ENCODE results near the gene NIT1. TPM values are rescaled to one million over a fixed set of nuclear protein-coding genes. Genes with fewer than 3 reads are reported as not detected.

Gene NIT1
- total and polyA plus RNA-seq, 10 of the 15 experiments (the other 5 are each of a cell fraction or from before 2014, with no cell fraction given) = 19.2 to 54.4 (median 28.3) TPM

DNA sequence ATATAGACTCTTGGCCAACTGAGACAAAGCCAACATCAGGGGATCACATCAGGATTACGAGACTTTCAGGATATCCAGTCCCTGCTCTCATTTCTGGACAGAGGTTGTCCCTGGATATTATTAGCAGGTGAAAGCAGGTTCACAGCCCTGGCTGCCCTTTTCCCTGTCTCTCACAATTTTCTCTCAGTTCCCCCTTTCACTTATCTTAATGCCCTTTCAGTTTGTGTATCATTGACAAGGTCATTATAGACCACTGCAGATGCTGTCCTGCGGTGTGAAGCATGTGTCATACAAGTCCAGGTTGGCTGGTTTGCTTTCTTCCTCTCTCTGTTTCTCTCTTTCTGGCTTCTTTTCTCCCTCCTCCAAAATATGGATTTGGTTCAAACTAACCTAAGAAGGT lies 21.9 kb upstream of the NIT1 start (continued):
- TF ChIP-seq, protein P1, sequence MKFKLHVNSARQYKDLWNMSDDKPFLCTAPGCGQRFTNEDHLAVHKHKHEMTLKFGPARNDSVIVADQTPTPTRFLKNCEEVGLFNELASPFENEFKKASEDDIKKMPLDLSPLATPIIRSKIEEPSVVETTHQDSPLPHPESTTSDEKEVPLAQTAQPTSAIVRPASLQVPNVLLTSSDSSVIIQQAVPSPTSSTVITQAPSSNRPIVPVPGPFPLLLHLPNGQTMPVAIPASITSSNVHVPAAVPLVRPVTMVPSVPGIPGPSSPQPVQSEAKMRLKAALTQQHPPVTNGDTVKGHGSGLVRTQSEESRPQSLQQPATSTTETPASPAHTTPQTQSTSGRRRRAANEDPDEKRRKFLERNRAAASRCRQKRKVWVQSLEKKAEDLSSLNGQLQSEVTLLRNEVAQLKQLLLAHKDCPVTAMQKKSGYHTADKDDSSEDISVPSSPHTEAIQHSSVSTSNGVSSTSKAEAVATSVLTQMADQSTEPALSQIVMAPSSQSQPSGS (IDR thresholded peaks at IDR 0.05; ENCODE audit: low read length) = no peak
- TF ChIP-seq RAD21 (IDR thresholded peaks at IDR 0.05; ENCODE audit: insufficient read depth, low read depth, low read length) (0 out of 2 replicates have a peak, but pooled peaks have one; percentile 4), GABPA (IDR thresholded peaks at IDR 0.05; ENCODE audit: low read depth) (no peak), POLR2AphosphoS2 (IDR thresholded peaks at IDR 0.05; ENCODE audit: low read depth, low read length) (no peak), RBBP5 (conservative IDR thresholded peaks at IDR 0.05) (no peak), MXI1 (IDR thresholded peaks at IDR 0.05; ENCODE audit: low read depth, low read length) (no peak), STAT3 (IDR thresholded peaks at IDR 0.05; ENCODE audit: low read depth, low read length) (no peak), FOS (IDR thresholded peaks at IDR 0.05; ENCODE audit: borderline replicate concordance, extremely low read depth, insufficient read length) (no peak), MYB (IDR thresholded peaks at IDR 0.05; ENCODE audit: borderline replicate concordance, low read depth, low read length) (no peak), EZH2 (IDR thresholded peaks at IDR 0.05; ENCODE audit: borderline replicate concordance, control insufficient read depth, low read depth, low read length) (no peak), IKZF1 (conservative IDR thresholded peaks at IDR 0.05) (peak; percentile 92), POLR2AphosphoS5 (IDR thresholded peaks at IDR 0.05; ENCODE audit: low read length) (no peak), HDAC2 (IDR thresholded peaks at IDR 0.05) (no peak), BACH1 (IDR thresholded peaks at IDR 0.05; ENCODE audit: borderline replicate concordance) (no peak; the same call in 1 of the 2 replicates), ZNF622 (IDR thresholded peaks at IDR 0.05) (no peak), HDGF (IDR thresholded peaks at IDR 0.05) (no peak), JUND (IDR thresholded peaks at IDR 0.05; ENCODE audit: low read depth, low read length) (0 out of 2 replicates have a peak, but pooled peaks have one; percentile 7)
- TF ChIP-seq, protein P2, sequence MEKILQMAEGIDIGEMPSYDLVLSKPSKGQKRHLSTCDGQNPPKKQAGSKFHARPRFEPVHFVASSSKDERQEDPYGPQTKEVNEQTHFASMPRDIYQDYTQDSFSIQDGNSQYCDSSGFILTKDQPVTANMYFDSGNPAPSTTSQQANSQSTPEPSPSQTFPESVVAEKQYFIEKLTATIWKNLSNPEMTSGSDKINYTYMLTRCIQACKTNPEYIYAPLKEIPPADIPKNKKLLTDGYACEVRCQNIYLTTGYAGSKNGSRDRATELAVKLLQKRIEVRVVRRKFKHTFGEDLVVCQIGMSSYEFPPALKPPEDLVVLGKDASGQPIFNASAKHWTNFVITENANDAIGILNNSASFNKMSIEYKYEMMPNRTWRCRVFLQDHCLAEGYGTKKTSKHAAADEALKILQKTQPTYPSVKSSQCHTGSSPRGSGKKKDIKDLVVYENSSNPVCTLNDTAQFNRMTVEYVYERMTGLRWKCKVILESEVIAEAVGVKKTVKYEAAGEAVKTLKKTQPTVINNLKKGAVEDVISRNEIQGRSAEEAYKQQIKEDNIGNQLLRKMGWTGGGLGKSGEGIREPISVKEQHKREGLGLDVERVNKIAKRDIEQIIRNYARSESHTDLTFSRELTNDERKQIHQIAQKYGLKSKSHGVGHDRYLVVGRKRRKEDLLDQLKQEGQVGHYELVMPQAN (conservative IDR thresholded peaks at IDR 0.05) = no peak
- TF ChIP-seq, protein P3, sequence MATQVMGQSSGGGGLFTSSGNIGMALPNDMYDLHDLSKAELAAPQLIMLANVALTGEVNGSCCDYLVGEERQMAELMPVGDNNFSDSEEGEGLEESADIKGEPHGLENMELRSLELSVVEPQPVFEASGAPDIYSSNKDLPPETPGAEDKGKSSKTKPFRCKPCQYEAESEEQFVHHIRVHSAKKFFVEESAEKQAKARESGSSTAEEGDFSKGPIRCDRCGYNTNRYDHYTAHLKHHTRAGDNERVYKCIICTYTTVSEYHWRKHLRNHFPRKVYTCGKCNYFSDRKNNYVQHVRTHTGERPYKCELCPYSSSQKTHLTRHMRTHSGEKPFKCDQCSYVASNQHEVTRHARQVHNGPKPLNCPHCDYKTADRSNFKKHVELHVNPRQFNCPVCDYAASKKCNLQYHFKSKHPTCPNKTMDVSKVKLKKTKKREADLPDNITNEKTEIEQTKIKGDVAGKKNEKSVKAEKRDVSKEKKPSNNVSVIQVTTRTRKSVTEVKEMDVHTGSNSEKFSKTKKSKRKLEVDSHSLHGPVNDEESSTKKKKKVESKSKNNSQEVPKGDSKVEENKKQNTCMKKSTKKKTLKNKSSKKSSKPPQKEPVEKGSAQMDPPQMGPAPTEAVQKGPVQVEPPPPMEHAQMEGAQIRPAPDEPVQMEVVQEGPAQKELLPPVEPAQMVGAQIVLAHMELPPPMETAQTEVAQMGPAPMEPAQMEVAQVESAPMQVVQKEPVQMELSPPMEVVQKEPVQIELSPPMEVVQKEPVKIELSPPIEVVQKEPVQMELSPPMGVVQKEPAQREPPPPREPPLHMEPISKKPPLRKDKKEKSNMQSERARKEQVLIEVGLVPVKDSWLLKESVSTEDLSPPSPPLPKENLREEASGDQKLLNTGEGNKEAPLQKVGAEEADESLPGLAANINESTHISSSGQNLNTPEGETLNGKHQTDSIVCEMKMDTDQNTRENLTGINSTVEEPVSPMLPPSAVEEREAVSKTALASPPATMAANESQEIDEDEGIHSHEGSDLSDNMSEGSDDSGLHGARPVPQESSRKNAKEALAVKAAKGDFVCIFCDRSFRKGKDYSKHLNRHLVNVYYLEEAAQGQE (IDR thresholded peaks at IDR 0.05; ENCODE audit: low read depth, low read length) = no peak
- TF ChIP-seq, protein P4, sequence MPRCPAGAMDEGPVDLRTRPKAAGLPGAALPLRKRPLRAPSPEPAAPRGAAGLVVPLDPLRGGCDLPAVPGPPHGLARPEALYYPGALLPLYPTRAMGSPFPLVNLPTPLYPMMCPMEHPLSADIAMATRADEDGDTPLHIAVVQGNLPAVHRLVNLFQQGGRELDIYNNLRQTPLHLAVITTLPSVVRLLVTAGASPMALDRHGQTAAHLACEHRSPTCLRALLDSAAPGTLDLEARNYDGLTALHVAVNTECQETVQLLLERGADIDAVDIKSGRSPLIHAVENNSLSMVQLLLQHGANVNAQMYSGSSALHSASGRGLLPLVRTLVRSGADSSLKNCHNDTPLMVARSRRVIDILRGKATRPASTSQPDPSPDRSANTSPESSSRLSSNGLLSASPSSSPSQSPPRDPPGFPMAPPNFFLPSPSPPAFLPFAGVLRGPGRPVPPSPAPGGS (IDR thresholded peaks at IDR 0.05; ENCODE audit: borderline replicate concordance, insufficient read depth, low read depth, low read length, poor library complexity, severe bottlenecking) = no peak
- TF ChIP-seq, protein P5, sequence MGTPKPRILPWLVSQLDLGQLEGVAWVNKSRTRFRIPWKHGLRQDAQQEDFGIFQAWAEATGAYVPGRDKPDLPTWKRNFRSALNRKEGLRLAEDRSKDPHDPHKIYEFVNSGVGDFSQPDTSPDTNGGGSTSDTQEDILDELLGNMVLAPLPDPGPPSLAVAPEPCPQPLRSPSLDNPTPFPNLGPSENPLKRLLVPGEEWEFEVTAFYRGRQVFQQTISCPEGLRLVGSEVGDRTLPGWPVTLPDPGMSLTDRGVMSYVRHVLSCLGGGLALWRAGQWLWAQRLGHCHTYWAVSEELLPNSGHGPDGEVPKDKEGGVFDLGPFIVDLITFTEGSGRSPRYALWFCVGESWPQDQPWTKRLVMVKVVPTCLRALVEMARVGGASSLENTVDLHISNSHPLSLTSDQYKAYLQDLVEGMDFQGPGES (IDR thresholded peaks at IDR 0.05) = no peak

Data from GM12878 (cell line).